ENCODE data around the gene ZNF827. TPM values are rescaled to one million over a fixed set of nuclear protein-coding genes. Genes with fewer than 3 reads are reported as not detected.
A peak's percentile ranks its signal among the peaks of the same experiment; 100 is the strongest.

ZNF827 gene
- polyA plus RNA-seq, 1 donor (not counting 4 experiments of a cell fraction or from before 2014, with no cell fraction given): 4.7 TPM

DNA sequence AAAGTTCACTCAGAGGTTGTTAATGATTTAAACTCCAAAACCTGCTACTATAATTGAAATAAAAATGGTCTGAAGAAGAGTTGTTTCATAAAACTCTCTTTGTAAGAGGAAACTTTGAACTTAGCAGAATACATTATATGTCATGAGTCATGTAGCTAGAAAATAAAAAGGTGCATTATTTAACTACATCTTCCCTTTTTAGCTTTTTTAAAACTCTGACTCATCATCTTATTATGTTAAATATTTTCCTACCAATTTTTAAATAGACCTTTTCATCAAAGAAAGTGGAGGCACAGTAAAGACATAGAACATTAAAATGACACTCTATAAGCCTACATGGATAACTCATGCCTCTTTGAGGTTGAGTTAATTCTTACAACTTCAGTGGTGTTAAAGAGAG, 1.2 kb upstream of the ZNF827 start:
- no peaks in the 10 kb centered on the region for H3K27me3 ChIP-seq (ENCODE audit: control insufficient read depth, extremely low read depth, insufficient read depth, low read length)
- DNase-seq (ENCODE audit: low read depth, low spot score) (no peak), FAIRE-seq (no peak)
- peak overlapping the region in 1 of 3 experiments; percentile 95 for H3K4me3 ChIP-seq (ENCODE audit: control insufficient read depth in 2 of 3, extremely low read depth in 1 of 3, insufficient read depth in 2 of 3, low read depth in 1 of 3, low read length in 3 of 3)
- no peak overlapping the region for H3K9ac ChIP-seq (ENCODE audit: control insufficient read depth, extremely low read depth, insufficient read depth, low read length)
- no peak overlapping the region for H3K27ac ChIP-seq (ENCODE audit: control insufficient read depth, insufficient read depth, low read length)
- peak overlapping the region; percentile 68 for H3K4me2 ChIP-seq (ENCODE audit: control insufficient read depth, extremely low read depth, insufficient read depth, low read depth, low read length)
- H3K9me1 ChIP-seq (ENCODE audit: control insufficient read depth, extremely low read depth, insufficient read depth, low read length): no peaks in the 10 kb centered on the region
- H3K79me2 ChIP-seq (ENCODE audit: control insufficient read depth, insufficient read depth, low read length): peaks cover 10% of the 10 kb centered on the region
- dilution Hi-C loops (cut with MboI; ENCODE audit: extremely low pct_ligation_motif_present, low sequenced_read_pairs): no loop called here
- no peaks in the 10 kb centered on the region for H4K20me1 ChIP-seq (ENCODE audit: control insufficient read depth, extremely low read depth, insufficient read depth, low read length)
- H3K4me1 ChIP-seq (ENCODE audit: control insufficient read depth, extremely low read depth, insufficient read depth, low read length): peaks cover 23% of the 10 kb centered on the region
- no peaks in the 10 kb centered on the region for H3K9me3 ChIP-seq (ENCODE audit: control insufficient read depth, low read depth, low read length)
- no peaks in the 10 kb centered on the region for H3K36me3 ChIP-seq (ENCODE audit: control insufficient read depth in 2 of 2, extremely low read depth in 1 of 2, insufficient read depth in 2 of 2, low read length in 2 of 2)
- H2AFZ ChIP-seq (ENCODE audit: control insufficient read depth, low read length): no peak overlapping the region
- TF ChIP-seq EZH2 (IDR thresholded peaks at IDR 0.05; ENCODE audit: low read length): no peak
- TF ChIP-seq, protein P1, sequence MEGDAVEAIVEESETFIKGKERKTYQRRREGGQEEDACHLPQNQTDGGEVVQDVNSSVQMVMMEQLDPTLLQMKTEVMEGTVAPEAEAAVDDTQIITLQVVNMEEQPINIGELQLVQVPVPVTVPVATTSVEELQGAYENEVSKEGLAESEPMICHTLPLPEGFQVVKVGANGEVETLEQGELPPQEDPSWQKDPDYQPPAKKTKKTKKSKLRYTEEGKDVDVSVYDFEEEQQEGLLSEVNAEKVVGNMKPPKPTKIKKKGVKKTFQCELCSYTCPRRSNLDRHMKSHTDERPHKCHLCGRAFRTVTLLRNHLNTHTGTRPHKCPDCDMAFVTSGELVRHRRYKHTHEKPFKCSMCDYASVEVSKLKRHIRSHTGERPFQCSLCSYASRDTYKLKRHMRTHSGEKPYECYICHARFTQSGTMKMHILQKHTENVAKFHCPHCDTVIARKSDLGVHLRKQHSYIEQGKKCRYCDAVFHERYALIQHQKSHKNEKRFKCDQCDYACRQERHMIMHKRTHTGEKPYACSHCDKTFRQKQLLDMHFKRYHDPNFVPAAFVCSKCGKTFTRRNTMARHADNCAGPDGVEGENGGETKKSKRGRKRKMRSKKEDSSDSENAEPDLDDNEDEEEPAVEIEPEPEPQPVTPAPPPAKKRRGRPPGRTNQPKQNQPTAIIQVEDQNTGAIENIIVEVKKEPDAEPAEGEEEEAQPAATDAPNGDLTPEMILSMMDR (optimal IDR thresholded peaks at IDR 0.05 in 1 of 3, IDR thresholded peaks at IDR 0.05 in 1 of 3, conservative IDR thresholded peaks at IDR 0.05 in 1 of 3; ENCODE audit: extremely low read depth in 1 of 3, insufficient read depth in 2 of 3, low read length in 3 of 3): no peak

DNA sequence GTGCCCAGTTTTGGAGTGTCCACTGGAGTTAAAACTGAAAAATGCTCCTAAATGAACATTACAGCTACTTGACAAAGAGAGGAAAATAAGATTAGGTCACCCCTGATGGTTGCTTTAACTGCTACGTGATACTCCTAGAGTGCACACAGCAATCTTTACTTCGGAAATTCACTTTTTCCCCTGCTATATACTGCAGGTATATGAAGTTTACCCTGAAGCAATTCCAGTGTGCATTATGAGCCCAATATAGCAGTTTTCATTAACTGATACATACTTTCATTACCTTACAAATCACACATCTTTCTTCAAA, 773 bp upstream of the ZNF827 start:
- dilution Hi-C loops (cut with MboI; ENCODE audit: extremely low pct_ligation_motif_present, low sequenced_read_pairs): no loop called here
- H3K4me1 ChIP-seq (ENCODE audit: control insufficient read depth, extremely low read depth, insufficient read depth, low read length): peaks cover 23% of the 10 kb centered on the region
- TF ChIP-seq, protein P1 (optimal IDR thresholded peaks at IDR 0.05 in 1 of 3, IDR thresholded peaks at IDR 0.05 in 1 of 3, conservative IDR thresholded peaks at IDR 0.05 in 1 of 3; ENCODE audit: extremely low read depth in 1 of 3, insufficient read depth in 2 of 3, low read length in 3 of 3): no peak
- TF ChIP-seq EZH2 (IDR thresholded peaks at IDR 0.05; ENCODE audit: low read length): no peak
- peak overlapping the region; percentile 15 for H2AFZ ChIP-seq (ENCODE audit: control insufficient read depth, low read length)
- no peaks in the 10 kb centered on the region for H3K36me3 ChIP-seq (ENCODE audit: control insufficient read depth in 2 of 2, extremely low read depth in 1 of 2, insufficient read depth in 2 of 2, low read length in 2 of 2)
- peak overlapping the region; percentile 95 for H3K9ac ChIP-seq (ENCODE audit: control insufficient read depth, extremely low read depth, insufficient read depth, low read length)
- H3K79me2 ChIP-seq (ENCODE audit: control insufficient read depth, insufficient read depth, low read length): peaks cover 15% of the 10 kb centered on the region
- no peaks in the 10 kb centered on the region for H3K9me1 ChIP-seq (ENCODE audit: control insufficient read depth, extremely low read depth, insufficient read depth, low read length)
- H3K27ac ChIP-seq (ENCODE audit: control insufficient read depth, insufficient read depth, low read length): peak overlapping the region; percentile 90
- no peaks in the 10 kb centered on the region for H3K9me3 ChIP-seq (ENCODE audit: control insufficient read depth, low read depth, low read length)
- H3K4me2 ChIP-seq (ENCODE audit: control insufficient read depth, extremely low read depth, insufficient read depth, low read depth, low read length): peak overlapping the region; percentile 68
- H3K27me3 ChIP-seq (ENCODE audit: control insufficient read depth, extremely low read depth, insufficient read depth, low read length): no peaks in the 10 kb centered on the region
- no peak for FAIRE-seq
- H3K4me3 ChIP-seq (ENCODE audit: control insufficient read depth in 2 of 3, extremely low read depth in 1 of 3, insufficient read depth in 2 of 3, low read depth in 1 of 3, low read length in 3 of 3): peak overlapping the region in 2 of 3 experiments; percentile 65 to 95
- no peaks in the 10 kb centered on the region for H4K20me1 ChIP-seq (ENCODE audit: control insufficient read depth, extremely low read depth, insufficient read depth, low read length)
- DNase-seq (ENCODE audit: low read depth, low spot score): no peak
